Mononuclear cell (primary cell): ENCODE results near the gene STX18. TPM values are rescaled to one million over a fixed set of nuclear protein-coding genes. Genes with fewer than 3 reads are reported as not detected.
"Not testable (repeated sequence)": the region's sequence is repeated elsewhere in the genome, so short reads cannot be mapped to it uniquely, and the experiment has no call there.

Experiments
- H3K27me3 ChIP-seq: 2 replicates; pipeline ENCODE4 v1.6.0; 2011; ENCODE audit warnings: low read length, control low read depth; ENCODE audit not compliant: insufficient read depth
- H3K4me1 ChIP-seq: 2 replicates; pipeline ENCODE4 v1.5.1; 2011; ENCODE audit warnings: mild to moderate bottlenecking, low read length, control low read depth; ENCODE audit not compliant: insufficient read depth
- H3K4me3 ChIP-seq: 2 replicates; pipeline ENCODE4 v1.5.1; 2011; ENCODE audit warnings: mild to moderate bottlenecking, low read length, moderate library complexity
- H3K9me3 ChIP-seq: 2 replicates; pipeline ENCODE4 v1.5.1; 2011; ENCODE audit warnings: low read depth, mild to moderate bottlenecking, control low read depth, low read length
- total RNA-seq: library from RNA; depleted of rRNA; stranded (reverse); fragments of >200 nt; gene quantifications from one replicate; pipeline ENCODE4 v1.2.3, GENCODE V29; 2012

STX18 gene
- total RNA-seq, 1 donor, result 22.0 TPM

GRCh38 chr4:4432341-4433125 is 109.3 kb downstream of the STX18 start:
- Histone ChIP-seq H3K4me3 (no peak overlapping the region), H3K4me1 (no peaks in the 10 kb centered on the region), H3K27me3 (no peaks in the 10 kb centered on the region), H3K9me3 (no peaks in the 10 kb centered on the region)

- H3K27me3 ChIP-seq, result no peaks in the 10 kb centered on the region
- H3K4me3 ChIP-seq, result no peak overlapping the region
- no peaks in the 10 kb centered on the region for H3K9me3 ChIP-seq
- no peaks in the 10 kb centered on the region for H3K4me1 ChIP-seq
Observed at GRCh38 chr4:4430492-4431195, 111.2 kb downstream of the STX18 start.

GRCh38 chr4:4428966-4429875 is 112.6 kb downstream of the STX18 start:
- H3K4me1 ChIP-seq, result no peaks in the 10 kb centered on the region
- no peak overlapping the region for H3K4me3 ChIP-seq
- H3K9me3 ChIP-seq, result no peaks in the 10 kb centered on the region
- no peaks in the 10 kb centered on the region for H3K27me3 ChIP-seq

GRCh38 chr4:4427886-4428285 is 114.0 kb downstream of the STX18 start:
- Histone ChIP-seq H3K9me3 (no peaks in the 10 kb centered on the region), H3K27me3 (no peaks in the 10 kb centered on the region), H3K4me3 (no peak overlapping the region), H3K4me1 (no peaks in the 10 kb centered on the region)

- H3K4me1 ChIP-seq, result no peaks in the 10 kb centered on the region
- no peaks in the 10 kb centered on the region for H3K27me3 ChIP-seq
- no peaks in the 10 kb centered on the region for H3K9me3 ChIP-seq
- no peak overlapping the region for H3K4me3 ChIP-seq
Observed at GRCh38 chr4:4427121-4427870, 114.6 kb downstream of the STX18 start.

GRCh38 chr4:4426511-4427120 is 115.2 kb downstream of the STX18 start:
- Histone ChIP-seq H3K9me3 (no peaks in the 10 kb centered on the region), H3K4me3 (no peak overlapping the region), H3K27me3 (no peaks in the 10 kb centered on the region), H3K4me1 (no peaks in the 10 kb centered on the region)

- H3K4me3 ChIP-seq, result no peak overlapping the region
- H3K9me3 ChIP-seq, result no peaks in the 10 kb centered on the region
- no peaks in the 10 kb centered on the region for H3K27me3 ChIP-seq
- H3K4me1 ChIP-seq, result no peaks in the 10 kb centered on the region
Observed at GRCh38 chr4:4425696-4426095, 116.2 kb downstream of the STX18 start.

GRCh38 chr4:4425119-4425690 is 116.6 kb downstream of the STX18 start:
- no peaks in the 10 kb centered on the region for H3K9me3 ChIP-seq
- H3K4me1 ChIP-seq, result no peaks in the 10 kb centered on the region
- no peak overlapping the region for H3K4me3 ChIP-seq
- H3K27me3 ChIP-seq, result no peaks in the 10 kb centered on the region

GRCh38 chr4:4424499-4425115 is 117.2 kb downstream of the STX18 start:
- H3K9me3 ChIP-seq, result no peaks in the 10 kb centered on the region
- no peaks in the 10 kb centered on the region for H3K27me3 ChIP-seq
- H3K4me3 ChIP-seq, result no peak overlapping the region
- H3K4me1 ChIP-seq, result no peaks in the 10 kb centered on the region

GRCh38 chr4:4423706-4424498 is 117.9 kb downstream of the STX18 start:
- Histone ChIP-seq H3K27me3 (no peaks in the 10 kb centered on the region), H3K4me3 (no peak overlapping the region), H3K9me3 (no peaks in the 10 kb centered on the region), H3K4me1 (no peaks in the 10 kb centered on the region)

- no peak overlapping the region for H3K4me3 ChIP-seq
- no peaks in the 10 kb centered on the region for H3K27me3 ChIP-seq
- H3K4me1 ChIP-seq, result no peaks in the 10 kb centered on the region
- H3K9me3 ChIP-seq, result no peaks in the 10 kb centered on the region
Observed at GRCh38 chr4:4422856-4423499, 118.9 kb downstream of the STX18 start.

- not testable (repeated sequence) for H3K4me1 ChIP-seq, H3K27me3 ChIP-seq, H3K4me3 ChIP-seq, H3K9me3 ChIP-seq
Observed at GRCh38 chr4:4422117-4422516, 119.7 kb downstream of the STX18 start.

GRCh38 chr4:4421356-4421755 is 120.5 kb downstream of the STX18 start:
- H3K4me3 ChIP-seq, result no peak overlapping the region

More at GRCh38 chr4:4421356-4421755, 120.5 kb downstream of the STX18 start:
- no peaks in the 10 kb centered on the region for H3K4me1 ChIP-seq
- H3K9me3 ChIP-seq, result no peaks in the 10 kb centered on the region
- no peaks in the 10 kb centered on the region for H3K27me3 ChIP-seq
